Urinary bladder (tissue), 4 donors: ENCODE results near the gene DACT2. TPM values are rescaled to one million over a fixed set of nuclear protein-coding genes. Genes with fewer than 3 reads are reported as not detected.
"Not testable (repeated sequence)": the region's sequence is repeated elsewhere in the genome, so short reads cannot be mapped to it uniquely, and the experiment has no call there.

Experiments
- DNase-seq: peaks from one replicate; pipeline ENCODE4 v3.0.0-alpha.2; 2015; ENCODE audit errors: extremely low spot score
- H3K27ac ChIP-seq: one replicate; pipeline ENCODE4 v1.5.1; 2013; ENCODE audit warnings: low read depth, mild to moderate bottlenecking, moderate library complexity
- H3K36me3 ChIP-seq: one replicate; pipeline ENCODE4 v1.6.1; 2013; ENCODE audit warnings: mild to moderate bottlenecking, moderate library complexity; ENCODE audit not compliant: insufficient read depth
- H3K4me1 ChIP-seq: one replicate; pipeline ENCODE4 v1.6.1; 2013; ENCODE audit warnings: mild to moderate bottlenecking, moderate library complexity; ENCODE audit not compliant: insufficient read depth
- H3K4me3 ChIP-seq: one replicate; pipeline ENCODE4 v1.5.1; 2013; ENCODE audit warnings: low read depth, low read length
- WGBS: extraction: QIAGEN DNeasy Blood & Tissue Kit; methylation state at CpG from one replicate; pipeline ENCODE4 v1.1.7; 2013; 5-methylcytosine and 5-hydroxymethylcytosine counted together
- polyA plus RNA-seq: library from polyadenylated mRNA; stranded (reverse); fragments of 200-250 nt; gene quantifications from one replicate; pipeline ENCODE4 v1.2.3, GENCODE V29; 2013
- total RNA-seq: library from RNA; depleted of rRNA; stranded (reverse); fragments of >200 nt; gene quantifications from one replicate; pipeline ENCODE4 v1.2.3, GENCODE V29; 2014
- donor health status: healthy with polysubstance abuse.
- donor health status: healthy.

Gene DACT2
- total and polyA plus RNA-seq, 2 donors: 0.60 to 4.0 TPM

GRCh38 chr6:168326294-168327261 lies 7.0 kb upstream of the DACT2 start:
- H3K4me3 ChIP-seq: no peak overlapping the region
- H3K36me3 ChIP-seq: no peaks in the 10 kb centered on the region
- no peak overlapping the region for H3K27ac ChIP-seq
- 34% methylated on average over 12 of the region's 12 CpGs for WGBS
- no peak for DNase-seq
- H3K4me1 ChIP-seq: no peaks in the 10 kb centered on the region

- Histone ChIP-seq H3K36me3 (no peaks in the 10 kb centered on the region), H3K4me3 (no peak overlapping the region), H3K27ac (no peak overlapping the region), H3K4me1 (no peaks in the 10 kb centered on the region)
- 50% methylated on average over 2 of the region's 2 CpGs for WGBS
- no peak for DNase-seq
Measured at GRCh38 chr6:168322966-168323365, 3.4 kb upstream of the DACT2 start.

DNA sequence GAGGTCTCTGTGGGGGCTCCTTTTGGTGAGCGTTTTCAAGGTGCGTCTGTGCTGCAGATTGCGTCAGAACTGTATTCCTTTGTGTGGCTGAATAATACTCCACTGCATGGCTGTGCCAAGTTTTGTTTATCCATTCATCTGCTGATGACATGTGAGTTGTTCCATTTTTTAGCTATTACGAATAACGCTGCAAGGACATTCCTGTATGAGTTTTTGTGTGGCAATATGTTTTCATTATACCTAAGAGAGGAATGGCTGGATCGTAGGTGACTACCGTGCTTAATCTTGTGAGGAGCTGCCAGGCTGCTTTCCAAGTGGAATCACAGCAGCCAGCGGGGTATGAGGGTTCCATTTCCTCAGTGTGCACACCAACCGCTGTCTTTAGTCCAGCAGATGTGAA lies 1.1 kb upstream of the DACT2 start:
- H3K36me3 ChIP-seq: no peaks in the 10 kb centered on the region
- H3K27ac ChIP-seq: no peak overlapping the region
- H3K4me1 ChIP-seq: no peaks in the 10 kb centered on the region
- WGBS: 90% methylated on average over 9 of the region's 9 CpGs
- no peak overlapping the region for H3K4me3 ChIP-seq
- DNase-seq: no peak

DNA sequence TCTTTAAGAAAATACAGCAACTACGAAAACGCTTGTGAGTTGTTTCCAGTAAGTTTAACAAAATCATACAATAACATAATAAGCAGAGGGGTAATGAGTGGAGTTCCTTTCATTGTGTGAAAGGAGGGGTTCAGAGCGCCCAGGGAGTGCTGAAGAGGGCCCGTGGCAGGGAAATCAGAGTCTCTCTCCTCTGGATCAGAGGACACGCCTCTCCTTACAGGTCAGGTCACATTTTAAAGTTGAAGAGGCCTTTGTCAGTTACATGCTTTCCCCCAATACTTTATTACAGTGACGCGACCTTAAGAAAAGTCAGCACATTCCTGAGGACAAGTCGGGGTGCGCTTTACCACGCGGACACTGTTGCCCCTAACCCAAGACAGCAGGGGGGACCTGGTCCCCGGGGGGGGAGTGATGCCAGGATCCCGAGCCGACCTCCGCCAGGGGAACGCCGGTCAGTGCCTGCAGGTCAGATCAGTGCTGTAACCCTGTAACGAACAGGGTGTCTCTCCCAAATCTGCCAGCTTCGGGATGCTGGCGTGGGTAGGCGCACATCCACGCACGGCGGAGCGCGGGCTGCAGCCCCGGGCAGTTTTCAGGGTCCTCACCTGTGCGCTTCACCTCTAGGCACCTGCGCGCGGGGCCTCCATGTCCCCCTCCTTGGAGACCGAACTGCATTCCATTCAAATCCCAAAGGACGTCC lies 848 bp downstream of the DACT2 start:
- H3K4me1 ChIP-seq: no peaks in the 10 kb centered on the region
- WGBS: 41% methylated on average over 33 of the region's 33 CpGs
- H3K4me3 ChIP-seq: peak overlapping the region; percentile 38
- no peak overlapping the region for H3K27ac ChIP-seq
- DNase-seq: no peak
- H3K36me3 ChIP-seq: no peaks in the 10 kb centered on the region

DNA sequence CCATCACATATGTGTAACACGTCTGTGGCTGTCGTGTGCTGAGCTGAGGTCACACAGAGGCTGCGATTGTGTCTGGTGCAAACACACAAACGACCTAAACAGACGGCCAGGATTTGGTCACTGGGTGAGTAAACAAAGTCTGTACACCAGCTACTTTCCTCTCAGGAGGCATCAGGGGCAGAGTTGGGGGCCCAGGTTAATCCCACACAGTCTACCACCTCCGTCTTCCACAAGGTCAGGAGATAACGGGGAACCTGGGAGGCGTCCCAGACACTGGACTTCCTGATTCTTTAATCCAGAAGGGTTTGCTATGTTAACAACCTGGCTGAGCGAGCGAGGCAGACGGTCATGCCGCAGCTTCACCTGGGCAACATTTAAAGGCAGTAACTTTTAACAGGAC lies 1.5 kb downstream of the DACT2 start:
- no peak for DNase-seq
- Histone ChIP-seq H3K4me1 (no peaks in the 10 kb centered on the region), H3K36me3 (no peaks in the 10 kb centered on the region), H3K27ac (no peak overlapping the region), H3K4me3 (no peak overlapping the region)
- 69% methylated on average over 12 of the region's 12 CpGs for WGBS

DNA sequence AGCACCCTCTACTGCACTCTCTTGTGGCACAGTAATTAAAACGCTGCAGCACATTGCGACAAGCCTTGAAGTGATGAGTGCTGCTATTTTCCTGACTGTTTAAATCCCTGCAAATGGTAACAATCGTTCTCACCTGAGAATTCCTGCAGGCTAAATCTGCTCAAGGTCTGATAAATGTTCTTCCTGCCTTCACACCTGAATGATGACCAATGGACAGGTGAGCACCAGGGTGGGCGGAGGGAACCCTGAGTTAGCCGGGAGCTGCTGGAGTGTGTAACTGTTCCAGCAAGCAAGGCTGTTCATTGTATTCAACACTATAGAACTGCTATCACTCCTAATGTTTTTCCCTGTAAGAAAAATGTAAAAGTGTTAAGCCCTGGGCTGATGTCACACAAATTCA lies 4.0 kb downstream of the DACT2 start:
- 84% methylated on average over 5 of the region's 5 CpGs for WGBS
- Histone ChIP-seq H3K4me3 (no peak overlapping the region), H3K4me1 (no peaks in the 10 kb centered on the region), H3K27ac (no peak overlapping the region), H3K36me3 (no peaks in the 10 kb centered on the region)
- DNase-seq: no peak

DNA sequence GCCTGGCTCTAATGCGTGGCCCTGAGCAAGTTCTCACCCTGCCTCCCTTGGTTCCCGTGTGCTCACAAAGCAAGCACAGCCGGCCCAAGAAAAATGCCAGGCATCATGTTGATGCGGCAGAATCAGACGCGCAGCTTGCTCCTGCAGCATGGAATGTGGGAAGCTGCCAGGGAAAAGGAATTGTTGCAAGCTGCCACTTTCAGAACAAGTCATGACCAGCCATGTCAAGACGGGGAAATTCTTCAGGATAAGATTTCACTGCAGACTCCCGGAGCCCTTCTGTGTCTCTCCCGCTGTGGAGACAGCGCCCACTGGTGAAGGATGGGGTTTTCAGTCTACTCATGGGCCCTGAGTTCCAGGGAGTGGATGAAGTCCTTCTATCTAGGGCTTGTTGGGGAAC lies 4.6 kb downstream of the DACT2 start:
- Histone ChIP-seq H3K4me1 (no peaks in the 10 kb centered on the region), H3K4me3 (no peak overlapping the region), H3K27ac (no peak overlapping the region), H3K36me3 (no peaks in the 10 kb centered on the region)
- WGBS: 41% methylated on average over 10 of the region's 10 CpGs
- no peak for DNase-seq

DNA sequence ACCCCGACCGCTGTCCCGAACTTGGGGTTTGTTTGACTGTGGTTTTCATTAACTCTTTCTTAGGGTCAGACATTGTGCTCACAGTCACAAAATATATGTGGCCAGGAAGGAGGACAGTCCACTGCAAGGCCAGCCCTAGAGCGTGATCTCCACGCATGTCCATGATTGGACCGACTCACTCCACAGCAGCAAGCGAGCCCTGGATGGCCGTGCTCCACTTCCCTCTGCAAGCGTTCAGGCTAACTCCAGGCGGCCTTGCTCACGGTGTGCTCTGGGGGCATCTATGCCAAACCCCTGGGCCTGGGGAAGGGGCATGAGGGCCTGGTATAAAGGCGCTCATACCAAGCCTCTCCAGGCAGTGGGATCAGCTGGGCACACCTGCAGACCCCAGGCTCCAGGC lies 5.6 kb downstream of the DACT2 start:
- Histone ChIP-seq H3K36me3 (no peaks in the 10 kb centered on the region), H3K4me3 (no peak overlapping the region), H3K27ac (no peak overlapping the region), H3K4me1 (no peaks in the 10 kb centered on the region)
- DNase-seq: no peak
- WGBS: 84% methylated on average over 12 of the region's 12 CpGs

DNA sequence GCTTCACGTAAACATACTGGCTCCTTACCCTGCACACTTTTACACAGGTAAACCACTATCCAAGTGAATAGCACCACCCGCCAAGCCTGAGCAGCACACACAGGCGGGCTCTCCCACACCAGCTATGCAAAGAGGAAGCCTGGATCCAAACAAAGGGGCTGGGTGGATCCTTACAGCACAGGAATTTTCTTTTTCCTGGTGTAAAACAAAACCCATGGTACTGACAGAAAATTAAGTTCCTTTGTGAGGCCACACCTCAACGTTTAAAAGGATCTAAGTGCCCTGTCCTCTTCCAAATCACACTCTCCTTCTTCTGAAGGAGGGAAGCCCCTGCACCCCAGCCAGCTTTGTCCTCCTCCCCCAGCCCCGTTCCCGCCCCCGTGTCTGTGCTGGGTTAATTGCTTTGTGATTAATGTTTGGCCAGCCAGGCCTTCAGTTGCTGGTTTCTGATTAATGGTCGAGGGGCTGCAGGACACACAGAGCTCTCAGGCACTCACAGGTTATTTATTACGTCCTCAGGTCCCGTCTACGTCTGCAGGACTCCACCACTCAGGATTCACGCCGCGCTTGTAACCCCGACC lies 6.1 kb downstream of the DACT2 start:
- no peak for DNase-seq
- no peaks in the 10 kb centered on the region for H3K36me3 ChIP-seq
- 70% methylated on average over 15 of the region's 15 CpGs for WGBS
- H3K4me3 ChIP-seq: no peak overlapping the region
- H3K27ac ChIP-seq: no peak overlapping the region
- no peaks in the 10 kb centered on the region for H3K4me1 ChIP-seq

GRCh38 chr6:168312125-168312507 lies 7.5 kb downstream of the DACT2 start:
- not testable (repeated sequence) for DNase-seq
- 91% methylated on average over 8 of the region's 8 CpGs for WGBS

DNA sequence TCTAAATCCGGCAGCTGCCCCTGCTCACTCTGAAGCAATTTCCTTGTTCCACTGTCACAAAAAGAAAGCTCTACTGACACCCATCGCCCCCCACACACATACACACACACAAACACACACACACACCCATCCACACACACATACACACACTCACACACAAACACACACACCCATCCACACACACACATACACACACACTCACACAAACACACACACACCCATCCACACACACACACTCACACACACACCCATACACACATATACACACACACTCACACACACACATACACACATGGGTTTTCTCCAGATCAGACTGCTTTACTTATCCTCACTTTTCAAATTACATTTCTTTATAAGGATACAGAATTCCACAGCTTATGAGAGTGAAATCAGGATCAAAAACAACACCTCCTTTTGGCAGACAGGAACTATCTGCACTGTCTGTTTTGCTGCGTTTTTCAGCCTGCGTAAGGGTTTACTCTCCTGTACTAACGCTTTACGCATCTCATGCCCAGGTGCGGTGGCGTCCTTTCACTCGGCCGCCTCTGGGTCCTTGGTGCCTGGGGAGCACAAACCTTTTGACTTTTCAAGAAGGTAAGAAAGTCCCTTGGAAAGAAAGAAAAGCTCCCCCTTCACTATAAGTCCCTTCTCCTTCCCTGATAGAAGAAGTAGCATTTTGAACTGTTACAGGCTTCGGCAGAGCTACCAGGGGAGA lies 8.0 kb downstream of the DACT2 start:
- Histone ChIP-seq H3K36me3 (no peaks in the 10 kb centered on the region), H3K4me3 (no peak overlapping the region), H3K27ac (no peak overlapping the region), H3K4me1 (no peaks in the 10 kb centered on the region)
- DNase-seq: no peak
- 91% methylated on average over 11 of the region's 11 CpGs for WGBS

More at GRCh38 chr6:168312125-168312507, 7.5 kb downstream of the DACT2 start:
- H3K4me1 ChIP-seq, H3K4me3 ChIP-seq, H3K36me3 ChIP-seq, H3K27ac ChIP-seq: not testable (repeated sequence)

- no peaks in the 10 kb centered on the region for H3K4me1 ChIP-seq
- no peak overlapping the region for H3K27ac ChIP-seq
- H3K36me3 ChIP-seq: no peaks in the 10 kb centered on the region
- H3K4me3 ChIP-seq: no peak overlapping the region
- no peak for DNase-seq
- WGBS: 96% methylated on average over 10 of the region's 10 CpGs
Measured at GRCh38 chr6:168310945-168311344, 8.6 kb downstream of the DACT2 start.

DNA sequence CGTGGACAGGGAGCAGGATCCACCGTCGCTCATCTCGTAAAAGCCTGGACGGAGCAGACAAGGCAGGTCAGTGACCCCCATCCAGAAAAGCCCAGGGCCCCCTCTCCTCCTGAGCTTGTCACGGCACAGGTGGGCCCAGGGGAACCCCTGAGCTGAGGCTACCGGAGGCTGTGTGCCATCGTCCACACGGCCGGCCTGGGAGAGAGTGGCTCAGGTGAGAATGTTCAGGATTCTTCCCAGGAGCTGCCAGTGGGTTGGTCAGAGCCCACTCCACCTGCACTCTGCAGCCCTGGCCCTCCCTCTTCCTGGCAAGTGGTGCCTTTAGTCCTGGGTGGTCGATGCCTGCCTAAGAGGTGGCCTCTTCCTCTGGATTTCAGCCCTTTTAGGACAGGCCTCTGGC lies 9.2 kb downstream of the DACT2 start:
- H3K27ac ChIP-seq: no peak overlapping the region
- DNase-seq: no peak
- H3K4me1 ChIP-seq: no peaks in the 10 kb centered on the region
- no peaks in the 10 kb centered on the region for H3K36me3 ChIP-seq
- H3K4me3 ChIP-seq: no peak overlapping the region
- WGBS: 94% methylated on average over 11 of the region's 11 CpGs
